Stimulated activated naive CD4-positive, alpha-beta T cell (primary cell): ENCODE measurements around the gene SPTLC3.
"Not testable (repeated sequence)": the region's sequence is repeated elsewhere in the genome, so short reads cannot be mapped to it uniquely, and the experiment has no call there.

Source experiments
- DNase-seq, 6 experiments: peaks; one replicate each; lab custom pipeline; 2025; lab: John Stamatoyannopoulos, UW

Gene SPTLC3

DNA sequence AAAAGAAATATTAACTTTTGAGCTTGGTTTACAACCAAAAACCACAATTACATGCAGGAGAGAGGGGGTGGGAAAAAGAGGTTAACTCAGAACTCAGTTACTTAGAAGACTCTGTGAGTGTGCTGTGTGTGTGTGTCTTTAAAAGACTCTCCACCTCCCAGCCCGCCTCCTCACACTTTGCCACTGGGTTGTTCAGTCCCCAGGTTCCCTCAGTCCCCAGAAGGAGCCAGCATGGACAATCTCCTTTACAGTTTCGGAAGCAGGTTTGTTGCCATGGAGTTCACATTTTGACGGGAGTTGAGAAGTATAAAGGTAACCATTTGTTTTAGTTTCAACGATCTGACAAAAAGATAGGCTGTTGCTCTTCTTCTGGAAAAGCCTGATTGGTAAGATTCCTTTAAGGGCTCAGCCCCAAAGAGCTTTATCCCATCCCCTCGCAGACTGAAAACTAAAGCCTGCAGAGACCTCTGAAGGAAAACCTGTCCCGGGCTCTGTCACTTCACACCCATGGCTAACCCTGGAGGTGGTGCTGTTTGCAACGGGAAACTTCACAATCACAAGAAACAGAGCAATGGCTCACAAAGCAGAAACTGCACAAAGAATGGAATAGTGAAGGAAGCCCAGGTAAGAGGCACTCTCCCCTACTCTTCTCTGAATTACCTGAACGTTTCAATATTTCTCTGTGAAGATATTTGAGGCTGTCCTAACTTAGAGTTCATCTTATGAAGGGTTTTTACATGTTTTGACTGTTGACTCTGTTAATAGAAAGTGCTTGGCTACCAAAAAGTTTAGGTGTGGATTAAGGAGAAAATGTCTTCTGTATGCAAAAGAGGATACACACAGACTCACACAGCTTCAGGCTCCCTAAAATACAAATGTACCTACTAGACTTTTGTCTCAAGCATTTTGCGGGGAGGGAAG is at the start of gene SPTLC3:
Gene SPTLC3, plus strand, starts transcription at position 212 of the 921 bp plus-strand sequence. Its CDS starts 296 bp downstream, at position 508.
- DNase-seq: peak in 1 of 6 experiments; percentile 39

DNA sequence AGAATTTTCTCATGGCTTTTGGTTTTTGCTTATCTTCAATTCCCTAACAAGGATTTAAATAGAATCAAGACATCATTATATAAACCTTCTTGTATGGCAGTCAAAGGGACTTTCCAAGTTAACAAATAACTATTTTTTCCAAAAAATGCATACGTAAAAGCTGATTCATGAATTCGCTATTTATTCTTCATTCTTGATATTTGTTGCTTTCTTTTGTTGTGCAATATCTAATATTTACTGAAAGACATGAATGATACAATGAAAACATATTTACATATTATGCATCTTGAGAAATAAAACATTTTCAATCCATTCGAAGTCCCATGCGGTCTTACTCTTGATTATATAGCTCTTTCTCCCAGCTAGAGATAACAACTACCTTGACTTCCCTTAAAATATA is 47.0 kb upstream of the SPTLC3 start:
- DNase-seq: no peak

DNA sequence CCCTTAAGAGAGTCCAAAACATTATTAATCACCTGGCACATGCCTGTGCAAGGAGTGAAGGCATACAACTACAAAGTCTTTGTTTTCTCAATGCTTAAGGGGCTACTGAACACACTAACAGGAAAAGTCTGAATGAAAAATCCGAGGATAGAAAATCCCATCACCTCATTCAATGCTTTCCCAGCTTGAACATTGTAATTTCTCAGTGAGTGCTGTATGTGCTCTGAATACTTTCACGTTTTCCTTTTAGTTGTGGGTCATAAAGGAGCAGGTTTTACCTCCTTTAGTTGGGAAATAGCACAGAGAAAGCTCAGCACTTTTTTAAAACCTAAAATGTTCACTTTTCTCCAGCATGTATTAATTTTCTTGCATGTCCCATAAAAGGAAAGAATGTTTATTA is 45.9 kb upstream of the SPTLC3 start:
- no peak for DNase-seq

DNA sequence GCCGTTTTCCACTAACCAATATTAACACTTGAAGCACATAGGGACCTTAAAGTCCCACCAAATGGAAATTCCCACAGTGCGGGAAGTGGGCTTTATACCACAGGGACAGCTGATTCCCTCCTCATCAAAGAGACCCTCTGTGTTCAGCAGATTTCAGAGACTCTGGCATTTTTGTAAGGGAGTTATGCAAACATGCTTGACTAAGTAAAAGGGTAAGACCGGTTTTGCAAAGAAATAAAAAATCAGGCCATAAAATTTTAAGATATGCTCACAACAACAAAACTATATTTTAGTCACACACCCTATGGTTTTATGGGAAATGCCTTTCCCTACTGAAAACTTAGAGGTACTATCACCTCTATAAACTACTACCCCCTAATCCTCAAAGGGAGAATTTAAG is 45.4 kb upstream of the SPTLC3 start:
- no peak for DNase-seq

DNA sequence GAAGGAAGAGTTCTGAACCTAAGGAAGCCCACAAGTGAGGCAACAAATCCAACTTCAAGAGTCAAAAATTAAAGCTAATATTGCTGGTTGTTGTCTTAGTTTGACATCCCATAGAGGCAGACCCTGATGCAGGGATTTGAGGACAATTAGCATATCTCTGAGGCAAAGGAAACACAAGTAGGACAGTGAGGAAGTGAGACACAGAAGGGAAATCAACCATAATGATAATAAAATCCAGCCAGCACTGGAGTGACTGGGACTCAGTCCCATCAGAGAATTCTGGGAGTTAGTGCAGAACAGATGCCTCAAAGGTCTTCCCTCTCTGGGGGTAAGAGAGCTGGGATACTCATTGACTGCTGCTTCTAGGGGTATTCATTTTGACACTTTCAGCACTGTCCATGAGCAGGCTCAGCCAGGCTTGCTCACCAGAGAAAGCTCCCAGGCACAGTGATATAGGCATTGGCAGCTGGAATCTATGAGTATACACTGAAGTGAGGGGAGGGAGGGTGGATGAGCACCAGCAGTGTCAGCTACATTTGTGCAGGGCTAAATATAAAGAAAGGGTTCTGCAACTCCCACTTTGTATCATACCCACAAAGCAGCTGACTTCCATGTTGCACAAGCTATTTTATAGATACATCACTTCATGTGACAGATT is 43.4 kb upstream of the SPTLC3 start:
- DNase-seq: no peak

DNA sequence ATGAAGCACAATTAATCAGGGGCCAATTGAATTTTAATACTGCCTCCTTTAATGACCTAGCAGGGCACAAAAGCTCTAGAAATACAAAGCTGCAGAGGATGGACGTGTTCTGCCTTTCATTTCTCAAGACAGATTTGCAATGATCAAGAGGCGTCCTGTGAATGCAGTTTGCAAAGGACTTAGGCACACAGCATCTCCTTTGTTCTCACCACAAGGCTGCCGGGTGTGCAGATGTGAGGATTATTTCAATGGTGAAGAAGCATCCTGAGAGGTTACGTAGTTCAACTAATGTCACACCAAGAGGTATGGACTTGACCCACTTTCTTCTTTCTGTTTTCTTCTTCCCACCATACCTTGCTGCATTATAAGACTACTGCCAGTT is 42.9 kb upstream of the SPTLC3 start:
- peak in 1 of 6 experiments; percentile 57 for DNase-seq

DNA sequence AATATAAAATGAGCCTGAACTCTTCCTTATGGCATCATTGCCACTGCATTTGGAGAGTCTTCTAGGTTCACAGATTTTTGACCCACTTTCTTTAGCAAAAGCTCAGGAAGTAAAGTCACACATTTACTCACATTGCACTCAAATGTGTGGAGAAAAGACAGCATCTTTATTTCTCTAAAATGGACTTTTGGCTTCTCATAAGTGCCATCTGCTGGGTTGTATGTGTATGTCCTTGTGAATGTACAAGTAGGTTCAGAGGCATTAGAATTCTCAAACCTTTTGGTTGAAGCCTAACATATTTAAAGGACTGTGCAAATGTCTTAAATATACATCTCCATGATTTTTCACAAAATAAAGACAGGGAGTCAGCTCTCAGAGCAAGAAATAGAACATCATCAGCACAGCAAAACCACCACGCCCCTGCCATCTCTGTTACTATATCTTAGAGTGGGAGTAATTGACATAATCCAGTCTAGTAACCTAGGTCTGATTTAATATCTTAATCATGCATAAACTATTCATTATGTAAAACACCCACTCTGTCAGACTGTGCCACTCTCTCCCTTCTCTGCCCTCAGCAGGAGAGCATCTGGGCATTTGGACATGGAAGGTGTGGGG is 42.2 kb upstream of the SPTLC3 start:
- peak in 1 of 6 experiments; percentile 9 for DNase-seq

DNA sequence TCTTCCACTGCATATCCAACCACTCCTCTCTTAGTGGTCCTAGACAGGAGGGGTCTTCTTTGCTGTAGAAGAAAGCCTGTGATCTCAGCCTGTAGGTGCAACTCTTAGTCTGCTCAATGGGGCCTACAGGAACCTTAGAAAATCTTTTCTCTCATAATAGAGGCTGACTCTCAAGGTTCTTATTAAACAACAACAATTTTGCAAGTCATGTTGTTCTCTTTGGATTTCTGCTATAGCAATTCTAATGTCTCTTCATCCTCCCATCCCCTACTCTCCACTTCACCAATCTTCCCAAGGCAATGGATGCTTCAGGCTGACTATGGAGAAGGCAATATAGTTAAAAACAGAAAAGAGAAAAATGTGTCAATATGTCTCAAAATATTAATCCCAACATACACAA is 40.8 kb upstream of the SPTLC3 start:
- no peak for DNase-seq

DNA sequence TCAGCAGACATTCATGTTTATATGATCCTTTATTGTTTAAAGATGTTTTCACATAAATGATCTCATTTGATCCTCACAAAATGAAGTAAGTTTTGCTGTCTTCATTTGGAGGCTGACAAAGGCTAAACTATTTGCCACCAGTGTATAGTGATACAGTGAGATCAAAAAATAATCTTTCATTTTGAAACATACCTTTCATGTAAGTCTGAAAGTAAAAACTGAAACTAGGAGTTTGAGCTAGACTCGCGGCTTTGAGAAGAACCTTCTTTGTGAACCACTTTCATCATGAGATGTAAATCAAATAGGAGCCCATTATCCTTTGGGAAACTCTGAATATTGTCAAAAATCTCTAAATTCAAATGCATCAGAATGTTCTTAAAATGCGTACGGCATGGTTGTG is 40.3 kb upstream of the SPTLC3 start:
- DNase-seq: no peak

DNA sequence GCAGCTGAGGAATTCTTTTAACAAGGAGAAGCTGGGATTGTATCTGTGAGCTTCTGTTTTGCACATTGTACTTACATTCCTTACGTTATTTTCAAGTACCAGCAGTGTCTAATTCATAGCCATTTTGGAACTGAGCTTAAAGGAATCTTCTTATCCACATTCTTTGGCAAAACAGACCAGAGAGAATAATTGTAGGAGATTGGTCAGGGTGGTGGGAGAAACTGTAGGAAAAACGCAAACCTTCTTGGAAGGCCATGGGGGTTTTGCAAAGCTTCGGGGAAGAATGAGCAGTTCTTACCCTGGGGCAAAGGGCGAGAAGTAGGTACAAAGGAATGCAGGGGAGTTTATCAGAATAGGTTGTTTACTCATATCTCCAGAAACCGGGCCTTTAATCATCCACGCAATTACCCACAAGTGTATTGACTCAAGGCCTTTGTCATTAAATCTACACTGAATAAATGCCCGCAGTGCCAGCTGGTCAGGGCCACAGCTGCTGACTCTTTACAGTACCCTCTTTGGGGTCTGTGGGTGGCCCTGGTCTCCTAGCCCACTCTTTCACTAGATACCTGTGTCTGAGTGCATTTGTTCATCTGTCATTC is 39.6 kb upstream of the SPTLC3 start:
- DNase-seq: no peak

DNA sequence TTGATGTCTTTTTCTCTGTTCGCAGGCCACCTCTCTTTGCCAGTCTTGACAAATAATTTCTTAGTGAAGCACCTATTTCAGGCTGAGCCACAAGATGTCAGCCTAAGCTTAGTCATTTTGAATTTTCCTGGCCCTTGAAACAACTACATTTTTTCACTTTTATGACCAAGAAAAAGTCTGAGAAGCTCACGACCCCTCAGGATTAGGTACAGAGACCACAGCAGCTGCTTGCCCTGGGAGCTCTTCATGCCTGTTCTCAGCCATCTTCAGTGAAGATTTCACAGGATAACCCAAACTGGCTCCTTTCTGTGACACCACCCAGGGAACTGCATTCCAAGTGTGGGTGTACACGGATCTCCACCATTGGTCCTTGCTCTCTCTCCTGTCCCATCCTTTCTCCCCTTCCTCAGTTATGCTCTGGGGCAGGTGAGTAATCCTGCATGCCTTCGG is 38.4 kb upstream of the SPTLC3 start:
- peak in 2 of 6 experiments; percentile 2 to 31 for DNase-seq

DNA sequence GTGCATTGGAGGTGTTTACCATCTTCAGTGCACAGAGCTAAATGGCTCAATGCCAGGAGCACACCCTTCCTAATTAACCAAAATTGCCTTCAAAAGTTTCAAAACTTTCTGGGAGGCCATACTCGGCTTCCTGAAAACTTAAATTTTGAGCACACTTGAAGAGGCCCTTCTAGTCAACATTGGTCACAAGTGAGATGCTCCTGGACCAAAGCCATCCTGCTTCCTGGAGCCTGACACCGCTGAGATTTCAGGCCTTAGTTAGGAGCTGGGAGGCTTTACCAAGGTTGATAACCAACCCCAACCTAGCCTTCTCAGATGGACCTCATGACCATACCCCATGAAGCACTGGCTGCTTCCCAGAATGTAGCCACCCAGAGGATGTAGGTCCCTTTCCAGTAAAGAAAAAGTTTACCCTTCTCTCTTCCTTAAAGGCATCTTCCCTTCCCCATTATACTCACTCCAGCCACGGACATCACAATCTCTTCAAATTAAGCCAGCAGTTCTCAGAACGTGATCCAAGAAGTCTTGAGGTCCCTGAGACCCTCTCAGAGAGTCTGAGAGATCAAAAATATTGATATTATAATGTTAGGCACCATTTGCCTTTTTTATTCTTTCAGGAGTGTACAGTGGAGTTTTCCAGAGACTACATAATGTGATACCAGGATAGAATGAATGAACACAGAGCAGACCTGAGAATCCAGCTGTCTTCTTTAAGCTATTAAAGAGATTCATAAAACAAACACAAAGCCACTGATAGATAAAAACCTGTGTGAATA is 32.8 kb upstream of the SPTLC3 start:
- no peak for DNase-seq

DNA sequence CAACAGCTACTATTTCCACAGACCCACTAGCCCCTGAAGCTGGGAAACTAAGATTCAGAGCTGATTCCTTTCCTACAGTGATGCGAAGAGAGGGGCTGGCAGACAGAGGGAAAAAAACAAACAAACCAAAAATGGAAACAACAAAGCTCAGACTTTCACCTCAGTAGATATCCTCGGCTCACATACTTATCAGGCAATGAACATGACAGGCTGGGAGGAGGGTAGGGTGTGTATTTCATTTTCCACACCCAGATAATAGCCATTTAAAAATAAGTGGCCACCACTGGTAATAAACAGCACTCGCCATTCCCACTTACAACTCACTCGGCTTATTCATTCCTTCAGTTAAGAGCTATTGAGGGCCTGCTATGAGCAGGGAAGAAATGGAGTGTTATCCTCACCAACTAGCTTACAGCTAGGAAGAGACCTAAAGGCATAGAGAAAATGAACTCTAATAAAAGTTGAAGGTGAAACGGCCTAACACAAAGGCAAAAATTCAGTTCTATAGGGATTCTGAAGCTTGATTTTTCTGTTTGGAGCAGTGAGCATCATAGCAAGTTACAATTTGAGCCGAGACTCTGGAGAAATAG is 32.0 kb upstream of the SPTLC3 start:
- DNase-seq: no peak

DNA sequence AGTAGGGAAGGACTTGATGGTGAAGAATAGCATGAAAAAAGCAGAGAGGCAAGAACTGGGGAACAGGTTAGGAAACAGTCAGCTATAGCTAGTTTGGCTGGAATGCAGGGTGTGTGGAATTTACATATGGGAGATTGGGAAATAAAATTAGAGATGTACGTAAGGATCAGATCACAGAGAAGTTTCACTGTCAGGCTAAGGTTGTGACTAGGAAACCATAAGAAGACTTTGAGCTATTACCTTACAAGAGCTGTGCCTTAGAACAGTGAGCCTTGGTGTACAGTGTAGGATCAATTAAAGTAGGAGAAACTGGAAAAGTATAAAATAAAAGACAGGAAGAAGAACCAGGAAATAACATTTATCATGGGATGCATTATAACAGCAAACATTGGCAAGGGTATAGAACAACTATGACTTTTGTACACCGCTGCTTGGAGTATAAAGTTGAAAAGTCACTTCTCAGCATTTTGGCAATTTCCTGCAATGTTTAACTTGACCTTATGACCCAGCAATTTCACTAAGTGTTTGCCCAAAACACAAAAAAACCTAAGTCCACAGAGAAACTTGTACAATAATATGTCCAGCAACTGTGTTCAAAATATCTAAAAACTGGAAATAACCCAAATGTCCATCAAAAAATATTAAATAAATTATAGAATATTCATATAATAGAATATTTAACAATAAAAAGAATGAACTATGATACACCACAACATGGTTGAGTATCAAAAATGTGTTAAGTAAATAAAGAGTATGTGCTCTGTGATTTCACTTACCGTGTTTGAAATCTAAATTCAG is 31.2 kb upstream of the SPTLC3 start:
- DNase-seq: no peak

DNA sequence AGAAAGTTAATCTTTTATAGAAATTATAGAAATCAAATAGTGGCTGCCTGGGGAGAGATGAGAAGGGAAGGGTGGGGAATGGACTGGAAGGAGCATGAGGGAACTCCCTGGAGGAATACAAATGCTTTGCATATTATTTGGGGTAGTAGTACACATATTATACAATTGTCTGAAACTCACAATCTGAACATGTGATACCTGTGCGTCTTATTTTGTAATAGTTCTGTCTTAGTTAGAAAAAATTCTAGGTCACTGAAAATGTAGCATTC is 30.7 kb upstream of the SPTLC3 start:
- no peak for DNase-seq

DNA sequence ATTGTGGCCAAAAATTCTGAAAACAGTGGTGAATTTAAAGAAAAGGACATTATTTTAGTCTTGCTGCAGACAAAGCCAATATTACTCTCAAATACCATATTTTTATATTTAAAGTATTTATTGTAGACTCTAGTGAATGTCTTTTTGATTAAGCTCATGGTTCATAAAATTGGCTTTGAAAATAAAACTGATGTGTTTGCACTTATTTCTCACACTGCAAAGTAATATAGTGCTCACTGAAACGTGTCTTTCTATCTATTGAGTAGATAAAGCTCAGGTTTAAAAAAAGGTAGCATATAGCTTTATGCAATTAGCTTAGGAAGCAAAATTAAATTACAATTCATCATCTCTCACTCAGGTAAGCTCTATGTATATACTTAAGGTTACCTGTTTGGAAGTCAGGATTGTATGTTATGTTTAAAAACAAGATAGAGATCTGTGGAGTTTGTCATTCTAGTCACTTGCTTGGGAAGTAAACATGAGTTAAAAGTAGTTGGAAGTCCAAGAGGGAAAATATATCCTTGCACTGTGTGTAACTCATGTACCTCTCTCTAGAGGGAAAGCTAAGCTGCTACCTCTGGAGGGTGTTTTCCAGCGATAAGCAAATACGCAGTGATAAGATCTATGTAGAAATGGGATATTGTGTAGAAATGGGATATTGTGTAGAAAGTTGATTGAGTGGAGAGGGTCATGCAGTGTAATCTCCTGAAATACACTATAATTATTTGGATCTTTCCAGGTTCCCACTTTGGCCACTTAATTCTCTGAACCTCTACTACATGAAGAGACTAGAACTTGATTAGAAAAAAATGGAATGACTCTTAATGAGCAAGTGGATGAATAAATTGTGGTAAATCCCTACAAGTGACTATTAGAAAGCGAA is 29.9 kb upstream of the SPTLC3 start:
- no peak for DNase-seq

DNA sequence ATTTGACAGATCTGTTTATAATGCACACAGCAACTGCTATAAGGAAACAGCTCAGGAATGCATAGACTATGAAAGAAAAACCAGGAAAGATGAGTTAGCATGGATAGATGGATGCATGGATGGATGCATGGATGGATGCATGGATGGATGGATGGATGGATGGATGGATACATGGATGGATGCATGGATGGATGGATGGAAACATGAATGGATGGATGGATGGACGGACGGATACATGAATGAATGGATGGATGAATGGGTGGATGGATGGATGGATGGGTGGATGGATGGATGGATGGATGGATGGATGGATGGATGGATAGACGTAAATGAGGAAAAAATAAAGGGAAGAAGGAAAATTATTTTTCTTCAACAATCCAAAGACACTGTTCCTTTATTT is 29.1 kb upstream of the SPTLC3 start:
- DNase-seq: not testable (repeated sequence)

DNA sequence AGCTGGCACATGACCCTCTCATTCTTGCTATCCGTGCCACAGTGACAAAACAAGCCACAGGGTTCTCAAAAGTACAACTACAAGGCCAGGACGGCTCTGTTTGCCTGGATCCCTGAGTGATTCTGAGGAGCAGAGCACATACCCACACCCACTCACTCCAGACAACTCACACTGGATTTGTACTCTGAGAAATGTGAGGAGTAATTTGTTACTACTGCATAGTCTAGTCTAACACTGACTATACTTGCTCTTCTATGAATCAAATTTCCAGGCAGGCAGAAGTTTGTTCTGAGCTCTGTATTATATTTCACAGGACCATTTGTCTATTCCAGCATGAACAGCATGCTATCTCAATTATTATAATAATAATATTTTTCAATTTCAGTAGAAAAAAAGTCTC is 26.7 kb upstream of the SPTLC3 start:
- DNase-seq: no peak

DNA sequence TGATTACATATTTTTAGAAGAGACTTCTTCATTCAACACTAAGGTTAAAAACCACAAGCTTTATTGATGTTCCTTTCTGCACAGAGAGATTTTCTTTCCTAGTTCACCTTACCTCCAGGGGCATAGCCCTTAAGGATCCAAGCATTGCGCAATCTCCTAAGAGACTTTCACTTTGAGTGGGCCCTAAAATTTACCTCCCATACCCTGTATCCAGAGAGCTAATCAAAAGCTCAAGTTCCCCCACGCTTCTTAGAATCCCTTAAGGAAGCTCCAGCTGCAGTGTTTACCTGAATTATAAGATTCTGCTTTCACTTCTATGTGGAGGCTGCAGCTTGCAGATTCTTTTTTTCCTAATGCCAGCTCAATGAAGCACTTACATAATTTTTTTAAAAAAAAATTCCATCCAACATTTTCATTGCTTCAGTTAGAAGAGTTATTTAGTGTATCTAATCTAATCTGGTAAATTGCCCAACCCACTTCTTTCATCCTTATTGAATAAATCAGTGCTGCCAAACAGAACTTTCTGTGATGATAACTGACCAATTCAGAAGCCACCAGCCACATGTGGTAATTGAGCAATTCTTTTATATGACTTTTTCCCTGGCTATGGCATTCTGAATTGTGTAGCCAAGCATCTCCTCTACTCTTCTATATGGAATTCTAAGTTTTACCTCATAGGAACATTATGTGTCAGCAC is 24.6 kb upstream of the SPTLC3 start:
- DNase-seq: no peak
